ENCODE results near the gene TSEN34. TPM values are rescaled to one million over a fixed set of nuclear protein-coding genes. Genes with fewer than 3 reads are reported as not detected.
A peak's percentile ranks its signal among the peaks of the same experiment; 100 is the strongest.
"Not testable (repeated sequence)": the region's sequence is repeated elsewhere in the genome, so short reads cannot be mapped to it uniquely, and the experiment has no call there.

Gene TSEN34
- total RNA-seq, 1 experiment from 2014 or later = 70.7 TPM

GRCh38 chr19:54172471-54173358 lies 18.4 kb upstream of the TSEN34 start, which contains the start of gene TMC4:
Gene TMC4 (minus strand): TSS chr19:54173160. CDS start chr19:54173117, 43 bp downstream.
- Histone ChIP-seq H3K4me3 (no peak within 1 kb of the TSS), H3K9me3 (replicated peaks) (no peaks in the 10 kb centered on the region), H3K27me3 (no peaks in the 10 kb centered on the region), H3K36me3 (no peaks in the 10 kb centered on the region), H3K27ac (no peak within 1 kb of the TSS), H3K4me1 (no peaks in the 10 kb centered on the region)
- DNase-seq = no peak

DNA sequence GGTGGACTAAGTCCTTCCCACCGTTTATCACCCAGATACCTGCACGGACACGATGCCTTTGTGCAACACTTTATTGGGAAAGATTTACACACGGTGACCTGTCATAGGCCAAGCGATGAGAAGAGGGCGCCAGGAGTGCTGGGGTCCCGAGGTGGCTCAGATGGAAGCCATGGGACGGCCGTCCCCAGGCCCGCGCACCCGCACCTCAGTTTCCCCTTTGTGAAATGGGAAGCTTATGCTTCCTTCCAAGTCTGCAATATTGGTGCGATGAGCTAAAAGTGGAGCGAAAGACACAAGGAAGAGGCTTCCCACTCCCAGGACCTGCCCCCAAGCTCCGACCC lies 17.8 kb upstream of the TSEN34 start:
- Histone ChIP-seq H3K27me3 (no peaks in the 10 kb centered on the region), H3K27ac (no peak overlapping the region), H3K36me3 (peaks cover 4% of the 10 kb centered on the region; the same call in 1 of the 2 replicates), H3K4me1 (no peaks in the 10 kb centered on the region), H3K9me3 (replicated peaks) (no peaks in the 10 kb centered on the region), H3K4me3 (no peak overlapping the region)
- no peak for DNase-seq

DNA sequence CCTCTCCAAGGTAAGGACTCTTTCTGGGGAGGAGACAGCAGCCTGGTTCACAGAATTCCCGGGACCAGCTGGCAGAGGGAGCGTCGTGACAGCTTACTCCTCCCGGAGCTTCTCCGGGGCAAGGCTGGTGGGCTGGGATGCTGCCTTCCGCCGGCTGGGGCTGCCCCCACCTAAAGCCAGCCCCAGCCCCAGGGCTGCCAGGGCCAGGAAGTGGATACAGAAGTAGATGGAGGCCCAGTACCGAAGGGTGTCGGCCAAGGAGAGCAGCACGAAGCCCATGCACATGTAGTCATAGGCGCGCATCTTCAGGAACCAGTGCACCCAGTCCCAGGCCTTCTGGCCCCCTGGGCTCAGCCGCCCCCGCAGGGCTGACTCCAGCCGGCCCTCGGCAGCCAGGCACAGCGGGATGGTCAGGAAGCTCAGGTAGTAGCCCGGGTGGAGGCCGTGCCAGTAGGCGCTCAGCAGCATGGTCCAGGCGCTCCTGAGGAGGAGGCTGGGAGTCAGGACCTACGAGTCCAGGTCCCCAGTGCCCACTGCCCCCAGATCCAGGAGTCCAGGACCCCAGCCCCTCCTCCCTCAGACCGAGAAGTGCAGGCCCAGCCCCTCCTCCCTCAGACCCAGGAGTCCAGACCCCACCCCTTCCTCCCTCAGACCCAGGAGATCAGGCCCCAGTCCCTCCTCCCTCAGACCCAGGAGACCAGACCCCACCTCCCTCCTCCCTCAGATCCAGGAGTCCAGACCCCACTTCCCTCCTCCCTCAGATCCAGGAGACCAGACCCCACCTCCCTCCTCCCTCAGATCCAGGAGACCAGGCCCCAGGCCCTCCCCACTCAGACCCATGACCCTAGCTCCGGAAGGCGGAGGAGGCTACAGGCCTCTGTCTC lies 16.9 kb upstream of the TSEN34 start:
- no peak for DNase-seq
- no peaks in the 10 kb centered on the region for H3K27me3 ChIP-seq
- peaks cover 5% of the 10 kb centered on the region; the same call in 1 of the 2 replicates for H3K36me3 ChIP-seq
- H3K4me3 ChIP-seq = no peak overlapping the region
- H3K27ac ChIP-seq = no peak overlapping the region
- no peaks in the 10 kb centered on the region for H3K4me1 ChIP-seq
- no peaks in the 10 kb centered on the region for H3K9me3 ChIP-seq (replicated peaks)

DNA sequence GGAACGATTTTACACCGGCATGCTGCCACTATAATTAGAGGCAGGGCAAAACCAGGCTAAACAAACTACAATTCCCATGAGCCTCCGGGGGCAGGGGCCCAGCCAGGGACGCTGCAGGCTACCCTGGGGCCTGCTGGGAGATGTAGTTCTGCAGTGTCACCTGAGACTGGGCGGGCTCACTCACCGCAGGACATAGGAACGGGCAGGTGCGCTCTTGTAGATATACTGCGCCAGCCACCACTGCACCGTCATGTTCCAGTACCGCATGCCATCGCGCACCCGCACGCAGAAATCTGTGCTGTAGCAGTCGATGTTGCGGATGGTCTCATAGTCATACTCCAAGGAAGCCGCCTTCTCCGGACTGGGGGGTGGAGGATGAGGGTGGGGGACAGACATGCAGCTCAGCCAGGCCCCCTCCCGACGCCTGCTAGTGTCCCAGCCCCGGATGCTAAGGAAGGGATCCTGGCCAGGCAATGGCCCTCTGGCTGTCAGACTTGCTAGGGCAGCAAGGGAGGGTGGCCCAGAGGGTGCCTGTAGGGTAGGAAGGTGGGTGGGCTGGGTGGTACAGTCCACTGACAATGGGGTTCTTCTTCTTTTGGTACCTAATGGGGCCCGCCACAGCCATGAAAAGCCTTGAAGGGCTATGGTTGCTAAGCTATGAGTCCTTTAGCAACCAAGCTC lies 12.4 kb upstream of the TSEN34 start:
- H3K27me3 ChIP-seq = no peaks in the 10 kb centered on the region
- H3K36me3 ChIP-seq = peaks cover 5% of the 10 kb centered on the region; the same call in 1 of the 2 replicates
- no peak overlapping the region for H3K27ac ChIP-seq

DNA sequence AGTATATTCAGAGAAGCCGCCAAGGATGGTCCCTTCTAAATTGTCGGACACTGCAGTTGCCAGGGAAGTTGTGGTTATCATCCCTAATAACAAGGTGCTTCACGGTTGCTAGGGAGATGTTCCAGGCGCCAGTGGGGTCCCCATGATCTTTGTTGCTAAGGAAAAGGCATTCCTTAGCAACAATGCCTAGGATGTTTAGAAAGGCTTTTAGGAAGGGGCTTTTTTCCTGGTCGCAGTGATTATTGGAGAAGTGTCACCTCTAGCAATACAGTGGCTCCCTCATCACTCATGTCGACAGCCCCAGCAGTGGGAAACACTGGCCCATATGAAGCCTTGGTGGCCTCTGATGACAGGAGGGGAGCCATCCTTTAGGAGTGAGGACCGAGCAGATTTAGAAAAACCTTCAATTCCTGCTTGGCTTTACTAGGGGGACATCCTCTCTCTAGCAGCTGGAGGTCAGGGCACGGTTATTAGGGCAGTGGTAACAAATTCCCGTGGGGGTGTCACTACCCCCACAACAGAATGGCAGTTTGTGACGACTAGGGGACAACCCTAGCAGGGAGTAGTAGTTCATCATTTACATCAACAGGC lies 11.8 kb upstream of the TSEN34 start:
- Histone ChIP-seq H3K4me3 (no peak overlapping the region), H3K4me1 (peaks cover 2% of the 10 kb centered on the region; the same call in 1 of the 2 replicates), H3K36me3 (peaks cover 5% of the 10 kb centered on the region; the same call in 1 of the 2 replicates), H3K27me3 (no peaks in the 10 kb centered on the region), H3K27ac (no peak overlapping the region), H3K9me3 (replicated peaks) (no peaks in the 10 kb centered on the region)
- DNase-seq = no peak

More for the DNA sequence above, 12.4 kb upstream of the TSEN34 start:
- DNase-seq = peak in 1 of 2 experiments; percentile 49
- no peak overlapping the region for H3K4me3 ChIP-seq
- H3K4me1 ChIP-seq = peaks cover 2% of the 10 kb centered on the region; the same call in 1 of the 2 replicates
- H3K9me3 ChIP-seq (replicated peaks) = no peaks in the 10 kb centered on the region

GRCh38 chr19:54179921-54180461 lies 11.1 kb upstream of the TSEN34 start:
- Histone ChIP-seq H3K27ac (no peak overlapping the region), H3K4me1 (peaks cover 2% of the 10 kb centered on the region; the same call in 1 of the 2 replicates), H3K36me3 (peaks cover 5% of the 10 kb centered on the region; the same call in 1 of the 2 replicates), H3K9me3 (replicated peaks) (no peaks in the 10 kb centered on the region), H3K4me3 (no peak overlapping the region), H3K27me3 (no peaks in the 10 kb centered on the region)
- DNase-seq = peak; percentile 62 to 70

GRCh38 chr19:54180691-54181091 lies 10.4 kb upstream of the TSEN34 start:
- DNase-seq = no peak
- H3K9me3 ChIP-seq (replicated peaks) = no peaks in the 10 kb centered on the region
- H3K27ac ChIP-seq = no peak overlapping the region
- H3K36me3 ChIP-seq = peaks cover 5% of the 10 kb centered on the region; the same call in 1 of the 2 replicates
- peaks cover 2% of the 10 kb centered on the region; the same call in 1 of the 2 replicates for H3K4me1 ChIP-seq
- no peak overlapping the region for H3K4me3 ChIP-seq
- H3K27me3 ChIP-seq = no peaks in the 10 kb centered on the region

- not testable (repeated sequence) for H3K27ac ChIP-seq; H3K36me3 ChIP-seq; H3K4me1 ChIP-seq; H3K27me3 ChIP-seq; H3K4me3 ChIP-seq; H3K9me3 ChIP-seq (replicated peaks); DNase-seq
Measured at GRCh38 chr19:54181894-54182293, 9.2 kb upstream of the TSEN34 start.

GRCh38 chr19:54183431-54183830 lies 7.7 kb upstream of the TSEN34 start:
- no peaks in the 10 kb centered on the region for H3K9me3 ChIP-seq (replicated peaks)
- no peak overlapping the region for H3K4me3 ChIP-seq
- DNase-seq = no peak
- no peaks in the 10 kb centered on the region for H3K36me3 ChIP-seq
- H3K27ac ChIP-seq = no peak overlapping the region
- no peaks in the 10 kb centered on the region for H3K27me3 ChIP-seq
- peaks cover 2% of the 10 kb centered on the region; the same call in 1 of the 2 replicates for H3K4me1 ChIP-seq

DNA sequence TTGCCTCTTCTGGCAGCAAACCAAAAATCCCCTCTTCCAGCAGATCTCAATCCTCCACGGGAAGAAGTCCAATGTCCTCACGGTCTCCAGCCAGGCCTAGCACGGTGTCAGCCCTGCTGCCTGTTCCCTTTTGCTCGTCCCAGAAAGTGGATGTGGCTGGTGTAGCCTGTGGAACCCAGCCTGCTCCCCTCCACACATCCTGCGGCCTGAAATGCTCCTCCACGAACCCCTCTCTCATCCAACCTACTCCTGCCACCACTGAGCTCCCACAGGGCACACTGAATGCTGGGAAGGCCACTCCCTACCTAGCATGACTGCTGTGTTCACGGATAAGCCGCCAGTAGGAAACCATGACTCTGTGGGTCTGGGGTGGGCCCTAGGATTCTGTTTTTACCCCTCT lies 4.8 kb upstream of the TSEN34 start:
- Histone ChIP-seq H3K27me3 (no peaks in the 10 kb centered on the region), H3K9me3 (replicated peaks) (no peaks in the 10 kb centered on the region), H3K4me1 (no peaks in the 10 kb centered on the region), H3K27ac (no peak overlapping the region), H3K4me3 (no peak overlapping the region), H3K36me3 (no peaks in the 10 kb centered on the region)
- DNase-seq = no peak

DNA sequence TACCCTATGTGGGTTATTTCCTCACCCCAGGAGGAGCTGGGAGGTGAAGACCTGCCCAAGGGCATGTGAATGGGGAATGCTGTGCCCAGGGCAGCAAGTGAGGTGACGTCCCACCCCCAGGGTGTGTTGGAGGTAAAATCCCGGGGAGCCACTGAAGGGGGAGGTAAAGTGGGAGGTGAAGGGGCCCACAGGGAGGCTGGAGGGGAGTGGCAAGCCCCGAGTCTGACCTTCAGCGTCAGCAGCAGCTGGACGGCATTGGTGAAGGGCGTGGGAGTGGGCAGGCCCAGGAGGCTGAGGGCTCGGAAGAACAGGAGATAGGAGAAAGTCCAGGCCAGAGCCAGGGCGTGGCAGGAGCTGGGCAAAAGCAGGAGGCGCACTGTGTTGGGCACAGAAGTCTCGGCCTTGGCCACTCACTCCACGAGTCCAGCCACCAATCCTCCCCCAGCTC lies 4.2 kb upstream of the TSEN34 start:
- no peak overlapping the region for H3K27ac ChIP-seq
- no peak overlapping the region for H3K4me3 ChIP-seq
- H3K27me3 ChIP-seq = no peaks in the 10 kb centered on the region
- no peaks in the 10 kb centered on the region for H3K9me3 ChIP-seq (replicated peaks)
- DNase-seq = no peak
- no peaks in the 10 kb centered on the region for H3K36me3 ChIP-seq
- H3K4me1 ChIP-seq = no peaks in the 10 kb centered on the region

GRCh38 chr19:54188215-54188871 lies 2.8 kb upstream of the TSEN34 start:
- Histone ChIP-seq H3K27me3 (no peaks in the 10 kb centered on the region), H3K9me3 (replicated peaks) (no peaks in the 10 kb centered on the region), H3K4me3 (peak overlapping the region; percentile 84), H3K4me1 (no peaks in the 10 kb centered on the region), H3K36me3 (no peaks in the 10 kb centered on the region), H3K27ac (no peak overlapping the region)
- no peak for DNase-seq

DNA sequence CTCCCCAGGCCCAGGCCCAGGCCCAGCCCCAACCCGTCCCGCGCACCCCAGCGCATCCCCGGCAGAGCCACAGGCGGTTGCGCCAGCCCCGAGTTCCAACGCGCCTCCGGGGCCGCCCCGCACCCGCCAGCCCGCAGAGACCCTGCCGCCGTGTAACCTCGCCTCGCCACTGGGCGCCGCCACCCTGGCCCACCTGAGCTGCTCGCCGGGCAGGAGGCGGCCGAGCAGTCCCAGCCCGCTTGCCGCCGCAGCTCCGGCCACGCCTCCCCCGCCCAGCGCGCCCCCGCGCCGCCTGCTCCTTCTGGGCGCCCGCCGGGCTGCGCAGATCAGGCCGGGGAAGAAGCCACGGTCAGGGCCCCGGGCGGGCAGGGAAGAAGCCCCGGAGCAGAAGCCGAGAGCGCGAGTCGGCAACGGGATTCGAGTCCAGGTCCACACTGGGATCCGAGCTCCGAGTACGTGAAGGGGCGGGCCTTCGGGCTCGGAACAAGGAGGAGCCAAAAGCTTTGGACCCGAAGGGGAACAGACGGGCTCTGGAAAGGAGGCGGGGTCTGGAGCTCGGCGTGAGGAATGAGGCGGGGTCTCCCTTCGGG lies 1.9 kb upstream of the TSEN34 start, which contains the start of gene MBOAT7:
Gene MBOAT7, minus strand, starts transcription at position 436 of the 590 bp plus-strand sequence. CDS start 1,072 bp downstream, outside the sequence.
- Histone ChIP-seq H3K27me3 (no peaks in the 10 kb centered on the region), H3K27ac (peak within 1 kb of the TSS; percentile 95), H3K4me1 (no peaks in the 10 kb centered on the region), H3K36me3 (no peaks in the 10 kb centered on the region), H3K4me3 (peak within 1 kb of the TSS; percentile 84), H3K9me3 (replicated peaks) (no peaks in the 10 kb centered on the region)
- DNase-seq = no peak
